HepG2 (cell line): Measurements from ENCODE around the gene DIPK1C. TPM values are rescaled to one million over a fixed set of nuclear protein-coding genes. Genes with fewer than 3 reads are reported as not detected.

Experiments
- HNRNPH1 ChIP-seq: fragments of 200-400 bp; formaldehyde crosslinking; optimal IDR thresholded peaks from 2 replicates; pipeline ENCODE3; 2017; ENCODE audit warnings: mild to moderate bottlenecking, low read depth, low read length
- HOMEZ ChIP-seq: IDR thresholded peaks from 2 replicates; pipeline ENCODE4 v1.6.1; 2016; ENCODE audit warnings: low read depth
- IRF2 ChIP-seq: IDR thresholded peaks from 2 replicates; pipeline ENCODE4 v1.6.1; 2018; ENCODE audit warnings: missing genetic modification reagents, missing compliant biosample characterization
- MAFK ChIP-seq, 2 experiments: IDR thresholded peaks in 1 of 2; conservative IDR thresholded peaks in 1 of 2; 2 replicates each; pipeline ENCODE4 v1.6.1; 2011; ENCODE audit warnings: improper control_type of control experiment in 2 of 2, low read length in 2 of 2
- MTA1 ChIP-seq: sonication (generic); formaldehyde crosslinking; IDR thresholded peaks from 2 replicates; pipeline ENCODE4 v1.4.0; 2020; ENCODE audit warnings: missing genetic modification reagents, mild to moderate bottlenecking, borderline replicate concordance
- MTF2 ChIP-seq: sonication (generic); formaldehyde crosslinking; IDR thresholded peaks from 2 replicates; pipeline ENCODE4 v1.5.0; 2020; ENCODE audit warnings: missing genetic modification reagents, borderline replicate concordance
- NR3C1 ChIP-seq: sonication (generic); formaldehyde crosslinking; IDR thresholded peaks from 2 replicates; pipeline ENCODE4 v1.4.0; 2020; ENCODE audit warnings: missing genetic modification reagents
- RAD51 ChIP-seq: fragments of 450-650 bp; IDR thresholded peaks from 2 replicates; pipeline ENCODE4 v1.6.1; 2016; ENCODE audit warnings: borderline replicate concordance
- RNF2 ChIP-seq: fragments of 450-650 bp; conservative IDR thresholded peaks from 2 replicates; pipeline ENCODE4 v1.6.1; 2016; ENCODE audit warnings: low read depth
- SP5 ChIP-seq: IDR thresholded peaks from 2 replicates; pipeline ENCODE4 v1.6.1; 2016; ENCODE audit warnings: low read depth, borderline replicate concordance
- STAT6 ChIP-seq: sonication (generic); formaldehyde crosslinking; IDR thresholded peaks from 2 replicates; pipeline ENCODE4 v1.4.0; 2020; ENCODE audit warnings: missing genetic modification reagents, mild to moderate bottlenecking, borderline replicate concordance
- TARDBP ChIP-seq: sonication (generic); formaldehyde crosslinking; IDR thresholded peaks from 2 replicates; pipeline ENCODE4 v1.8.0; 2022; ENCODE audit warnings: mild to moderate bottlenecking, missing genetic modification reagents
- TBL1XR1 ChIP-seq: fragments of 150-350 bp; IDR thresholded peaks from 2 replicates; pipeline ENCODE4 v1.6.1; 2014; ENCODE audit warnings: borderline replicate concordance, low read length; ENCODE audit not compliant: partially characterized antibody
- THAP11 ChIP-seq: IDR thresholded peaks from 2 replicates; pipeline ENCODE4 v1.6.1; 2016; ENCODE audit warnings: missing biosample characterization, missing genetic modification reagents
- ZBTB2 ChIP-seq: sonication (generic); formaldehyde crosslinking; IDR thresholded peaks from 2 replicates; pipeline ENCODE4 v1.8.0; 2022; ENCODE audit warnings: low read depth, missing genetic modification reagents
- ZFP41 ChIP-seq: sonication (generic); formaldehyde crosslinking; IDR thresholded peaks from 2 replicates; pipeline ENCODE4 v1.4.0; 2020; ENCODE audit warnings: mild to moderate bottlenecking, missing genetic modification reagents, borderline replicate concordance
- ZNF225 ChIP-seq: sonication (generic); formaldehyde crosslinking; IDR thresholded peaks from 2 replicates; pipeline ENCODE4 v1.4.0; 2020; ENCODE audit warnings: mild to moderate bottlenecking, missing genetic modification reagents
- ZNF335 ChIP-seq: sonication (generic); formaldehyde crosslinking; IDR thresholded peaks from 2 replicates; pipeline ENCODE4 v1.4.0; 2020; ENCODE audit warnings: missing genetic modification reagents
- ZNF33A ChIP-seq: sonication (generic); formaldehyde crosslinking; IDR thresholded peaks from 2 replicates; pipeline ENCODE4 v1.5.1; 2020; ENCODE audit warnings: missing genetic modification reagents, mild to moderate bottlenecking, moderate library complexity, borderline replicate concordance
- ZNF496 ChIP-seq: sonication (generic); formaldehyde crosslinking; IDR thresholded peaks from 2 replicates; pipeline ENCODE4 v1.8.1; 2023; ENCODE audit warnings: mild to moderate bottlenecking, moderate library complexity, missing genetic modification reagents; ENCODE audit not compliant: insufficient replicate concordance
- ZNF557 ChIP-seq: sonication (generic); formaldehyde crosslinking; IDR thresholded peaks from 2 replicates; pipeline ENCODE4 v1.4.0; 2020; ENCODE audit warnings: missing genetic modification reagents
- ZNF562 ChIP-seq: sonication (generic); formaldehyde crosslinking; IDR thresholded peaks from 2 replicates; pipeline ENCODE4 v1.8.0; 2022; ENCODE audit warnings: missing genetic modification reagents, borderline replicate concordance
- ZNF605 ChIP-seq: sonication (generic); formaldehyde crosslinking; IDR thresholded peaks from 2 replicates; pipeline ENCODE4 v1.8.0; 2022; ENCODE audit warnings: mild to moderate bottlenecking, missing genetic modification reagents
- ZNF7 ChIP-seq: IDR thresholded peaks from 2 replicates; pipeline ENCODE4 v1.6.1; 2016; ENCODE audit warnings: missing biosample characterization, missing genetic modification reagents
- polyA plus RNA-seq, 8 experiments: library from polyadenylated mRNA; depleted of rRNA in 3 of 8; stranded (reverse) in 7 of 8; unstranded in 1 of 8; fragments of >200 nt; fragmentation: Illumina TruSeq in 4 of 8; extraction: Trizol in 4 of 8; gene quantifications; 2 replicates each; pipeline versions ENCODE4 v1.2.1 to v1.2.3, GENCODE V29; 2011 to 2016; ENCODE audit warnings: low read depth in 4 of 8, missing spikeins in 1 of 8, mixed read lengths in 1 of 8; ENCODE audit not compliant: insufficient read depth in 1 of 8
- total RNA-seq, 5 experiments: library from RNA; depleted of rRNA; stranded (reverse); fragments of >200 nt; fragmentation: Illumina TruSeq; extraction: Trizol; gene quantifications; 2 replicates each; pipeline ENCODE4 v1.2.3, GENCODE V29; 2016; ENCODE audit warnings: low read depth in 1 of 5

Gene DIPK1C
- total and polyA plus RNA-seq, 2 of the 13 experiments (the other 11 are each of a cell fraction or from before 2014, with no cell fraction given) = 1.8 TPM; not detected in 1

GRCh38 chr18:74495581-74496507 lies 38.7 kb upstream of the DIPK1C start, which contains the start of gene CNDP2 (continued):
- TF ChIP-seq ZNF33A (no peak), TBL1XR1 (peak; percentile 59), ZNF335 (CRISPR knock-in tag) (0 out of 2 replicates have a peak, but pooled peaks have one; percentile 18), TARDBP (CRISPR knock-in tag) (no peak; the same call in 1 of the 2 replicates), ZFP41 (0 out of 2 replicates have a peak, but pooled peaks have one; percentile 61), ZNF225 (CRISPR knock-in tag) (no peak), ZNF562 (CRISPR knock-in tag) (no peak), MTA1 (CRISPR knock-in tag) (no peak), ZNF7 (CRISPR knock-in tag) (no peak), ZNF557 (CRISPR knock-in tag) (no peak), HOMEZ (0 out of 2 replicates have a peak, but pooled peaks have one; percentile 23), ZNF605 (peak; percentile 60; the same call in 1 of the 2 replicates), IRF2 (CRISPR knock-in tag) (peak; percentile 50), MTF2 (no peak), MAFK (conservative IDR thresholded peaks at IDR 0.05 in 1 of 2, IDR thresholded peaks at IDR 0.05 in 1 of 2; ENCODE audit: low read length in 2 of 2) (no peak), ZBTB2 (CRISPR knock-in tag) (peak; percentile 10; the same call in 1 of the 2 replicates), SP5 (CRISPR knock-in tag) (peak; percentile 95), HNRNPH1 (peak; percentile 94), NR3C1 (CRISPR knock-in tag) (no peak), THAP11 (CRISPR knock-in tag) (peak; percentile 87), RNF2 (no peak), STAT6 (CRISPR knock-in tag) (no peak), ZNF496 (CRISPR knock-in tag) (no peak), RAD51 (peak; percentile 64)
